ENCODE results near the gene TMPRSS15.

GRCh38 chr21:18245464-18245967 lies 158.1 kb downstream of the TMPRSS15 start:
- TF ChIP-seq CTCF (IDR thresholded peaks at IDR 0.05) = no peak
- TF ChIP-seq POLR2A (IDR thresholded peaks at IDR 0.05) = no peak

Measured in heart left ventricle (tissue), 13 donors.